Type B pancreatic cell (in vitro differentiated cells): Measurements from ENCODE around the gene IL17RA. TPM values are rescaled to one million over a fixed set of nuclear protein-coding genes. Genes with fewer than 3 reads are reported as not detected.

ENCODE experiments used
- DNase-seq: peaks from one replicate; pipeline ENCODE4 v3.0.0; 2021; ENCODE audit warnings: mixed read lengths; ENCODE audit not compliant: unreplicated experiment; ENCODE audit errors: extremely low spot score
- H3K27ac Mint-ChIP-seq: 2 replicates; pipeline ENCODE4 v1.8.0; 2021; ENCODE audit warnings: mild to moderate bottlenecking, mixed read lengths
- H3K27me3 Mint-ChIP-seq: 2 replicates; pipeline ENCODE4 v1.8.0; 2021; ENCODE audit warnings: mixed read lengths
- H3K36me3 Mint-ChIP-seq: 2 replicates; pipeline ENCODE4 v1.8.0; 2021; ENCODE audit warnings: mixed read lengths
- H3K4me1 Mint-ChIP-seq: one replicate; pipeline ENCODE4 v1.8.0; 2021; ENCODE audit warnings: mixed read lengths; ENCODE audit not compliant: unreplicated experiment
- H3K4me3 Mint-ChIP-seq: 2 replicates; pipeline ENCODE4 v1.8.0; 2021; ENCODE audit warnings: mild to moderate bottlenecking, mixed read lengths
- H3K9me3 Mint-ChIP-seq: 2 replicates; pipeline ENCODE4 v1.8.0; 2021; ENCODE audit warnings: mixed read lengths
- total RNA-seq: library from RNA; stranded (reverse); gene quantifications from 2 replicates; pipeline ENCODE4 v1.2.1, GENCODE V29; 2021; ENCODE audit warnings: low replicate concordance
- TF ChIP-seq, protein P1 (sequence below): fragments of 200-600 bp; sonication (generic); conservative IDR thresholded peaks from 2 replicates; pipeline ENCODE4 v1.5.0; 2021; ENCODE audit warnings: antibody characterized with exemption, mild to moderate bottlenecking

Gene IL17RA
- total RNA-seq, 1 donor from 2014 or later, result 8.0 TPM

DNA sequence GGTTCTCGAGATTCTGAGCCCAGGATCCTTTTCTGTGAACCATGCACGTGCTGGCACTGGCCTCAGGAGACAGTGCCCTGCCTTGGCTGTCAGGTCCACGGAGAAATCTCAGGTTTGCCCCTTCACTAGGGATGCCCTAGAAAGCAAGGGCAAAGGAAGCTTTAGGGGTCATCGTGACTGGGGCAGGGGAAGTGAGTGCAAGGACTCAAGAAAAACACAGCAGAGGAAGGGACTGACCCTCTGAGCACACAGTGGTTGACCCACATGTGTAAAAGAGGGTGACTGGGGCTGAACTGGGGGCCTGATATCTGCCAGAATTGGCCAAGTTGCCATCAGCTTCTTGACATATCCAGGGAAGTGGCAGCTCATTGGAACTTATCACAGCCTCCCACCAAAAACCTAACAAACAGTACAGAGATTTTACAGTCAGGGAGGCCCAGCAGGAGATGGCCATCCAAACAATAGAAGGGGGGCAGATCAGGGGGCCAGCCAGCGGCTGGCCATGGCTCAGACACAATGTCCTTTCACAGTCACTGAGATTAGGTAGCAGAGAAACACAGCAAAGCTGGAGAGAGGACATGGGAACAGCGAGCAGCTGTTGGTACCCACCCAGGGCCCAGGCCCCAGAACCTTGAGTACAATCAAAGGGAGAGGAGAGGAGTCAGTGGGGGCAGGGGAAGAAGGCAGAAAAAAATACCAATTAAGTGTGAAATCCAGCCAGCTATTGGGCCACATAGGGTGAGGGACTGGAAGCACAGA is 32.0 kb downstream of the IL17RA start:
- Mint-ChIP-seq H3K36me3 (no peaks in the 10 kb centered on the region), H3K4me3 (peak overlapping the region; percentile 40), H3K9me3 (no peaks in the 10 kb centered on the region), H3K4me1 (no peaks in the 10 kb centered on the region), H3K27ac (no peak overlapping the region), H3K27me3 (peaks cover 36% of the 10 kb centered on the region)
- no peak for DNase-seq
- TF ChIP-seq, protein P1, sequence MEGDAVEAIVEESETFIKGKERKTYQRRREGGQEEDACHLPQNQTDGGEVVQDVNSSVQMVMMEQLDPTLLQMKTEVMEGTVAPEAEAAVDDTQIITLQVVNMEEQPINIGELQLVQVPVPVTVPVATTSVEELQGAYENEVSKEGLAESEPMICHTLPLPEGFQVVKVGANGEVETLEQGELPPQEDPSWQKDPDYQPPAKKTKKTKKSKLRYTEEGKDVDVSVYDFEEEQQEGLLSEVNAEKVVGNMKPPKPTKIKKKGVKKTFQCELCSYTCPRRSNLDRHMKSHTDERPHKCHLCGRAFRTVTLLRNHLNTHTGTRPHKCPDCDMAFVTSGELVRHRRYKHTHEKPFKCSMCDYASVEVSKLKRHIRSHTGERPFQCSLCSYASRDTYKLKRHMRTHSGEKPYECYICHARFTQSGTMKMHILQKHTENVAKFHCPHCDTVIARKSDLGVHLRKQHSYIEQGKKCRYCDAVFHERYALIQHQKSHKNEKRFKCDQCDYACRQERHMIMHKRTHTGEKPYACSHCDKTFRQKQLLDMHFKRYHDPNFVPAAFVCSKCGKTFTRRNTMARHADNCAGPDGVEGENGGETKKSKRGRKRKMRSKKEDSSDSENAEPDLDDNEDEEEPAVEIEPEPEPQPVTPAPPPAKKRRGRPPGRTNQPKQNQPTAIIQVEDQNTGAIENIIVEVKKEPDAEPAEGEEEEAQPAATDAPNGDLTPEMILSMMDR, result no peak

DNA sequence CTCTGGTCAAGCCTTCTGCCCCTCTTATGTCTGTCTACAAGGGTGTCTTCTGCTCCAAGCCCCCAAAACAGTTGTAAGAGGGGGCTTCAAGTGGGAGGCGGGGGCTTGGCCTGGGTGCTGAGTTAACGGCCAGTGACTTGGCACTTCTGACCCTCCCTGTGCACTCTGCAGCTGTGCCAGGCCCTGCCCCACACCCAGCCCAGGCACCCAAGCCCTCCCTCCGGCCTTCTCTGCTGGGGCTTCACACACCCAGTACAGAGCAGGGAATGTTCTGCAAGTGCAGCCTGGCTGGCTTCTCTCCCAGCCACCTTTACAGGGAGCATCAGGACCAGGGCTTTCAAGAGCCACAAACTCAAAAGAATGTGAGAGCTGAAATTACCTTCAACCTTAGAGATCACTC is 32.6 kb downstream of the IL17RA start:
- H3K9me3 Mint-ChIP-seq, result no peaks in the 10 kb centered on the region
- no peak overlapping the region for H3K27ac Mint-ChIP-seq
- peak overlapping the region; percentile 52 for H3K4me3 Mint-ChIP-seq
- no peaks in the 10 kb centered on the region for H3K4me1 Mint-ChIP-seq
- no peaks in the 10 kb centered on the region for H3K36me3 Mint-ChIP-seq
- no peak for DNase-seq
- peaks cover 43% of the 10 kb centered on the region for H3K27me3 Mint-ChIP-seq
- TF ChIP-seq, protein P1, result no peak

DNA sequence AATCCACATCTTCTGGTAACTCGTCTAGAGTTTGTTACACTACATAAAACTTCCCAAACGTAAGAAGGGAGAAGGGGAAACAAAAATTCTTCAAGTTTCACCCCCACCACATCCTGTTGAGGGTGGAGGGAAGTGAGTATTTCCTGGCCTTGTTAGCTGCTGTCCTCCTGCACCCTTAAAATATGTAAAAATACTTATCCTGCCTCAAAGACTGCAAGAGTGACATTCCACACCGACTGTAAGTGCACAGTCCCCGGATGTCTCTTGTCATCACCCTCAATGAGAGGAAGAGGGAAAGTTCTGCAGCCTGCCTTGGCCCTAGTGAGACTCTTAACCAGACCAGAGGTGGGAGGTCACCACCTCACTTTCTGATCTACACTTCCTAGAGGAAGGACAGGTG is 33.1 kb downstream of the IL17RA start:
- TF ChIP-seq, protein P1, result no peak
- Mint-ChIP-seq H3K9me3 (no peaks in the 10 kb centered on the region), H3K27ac (no peak overlapping the region), H3K4me3 (peak overlapping the region; percentile 78), H3K4me1 (no peaks in the 10 kb centered on the region), H3K27me3 (peaks cover 46% of the 10 kb centered on the region), H3K36me3 (no peaks in the 10 kb centered on the region)
- no peak for DNase-seq

- Mint-ChIP-seq H3K27ac (no peak overlapping the region), H3K36me3 (no peaks in the 10 kb centered on the region), H3K4me1 (no peaks in the 10 kb centered on the region), H3K27me3 (peaks cover 46% of the 10 kb centered on the region), H3K4me3 (peak overlapping the region; percentile 78), H3K9me3 (no peaks in the 10 kb centered on the region)
- TF ChIP-seq, protein P1, result no peak
- DNase-seq, result no peak
Measured at GRCh38 chr22:17118342-17118741, 33.5 kb downstream of the IL17RA start.

DNA sequence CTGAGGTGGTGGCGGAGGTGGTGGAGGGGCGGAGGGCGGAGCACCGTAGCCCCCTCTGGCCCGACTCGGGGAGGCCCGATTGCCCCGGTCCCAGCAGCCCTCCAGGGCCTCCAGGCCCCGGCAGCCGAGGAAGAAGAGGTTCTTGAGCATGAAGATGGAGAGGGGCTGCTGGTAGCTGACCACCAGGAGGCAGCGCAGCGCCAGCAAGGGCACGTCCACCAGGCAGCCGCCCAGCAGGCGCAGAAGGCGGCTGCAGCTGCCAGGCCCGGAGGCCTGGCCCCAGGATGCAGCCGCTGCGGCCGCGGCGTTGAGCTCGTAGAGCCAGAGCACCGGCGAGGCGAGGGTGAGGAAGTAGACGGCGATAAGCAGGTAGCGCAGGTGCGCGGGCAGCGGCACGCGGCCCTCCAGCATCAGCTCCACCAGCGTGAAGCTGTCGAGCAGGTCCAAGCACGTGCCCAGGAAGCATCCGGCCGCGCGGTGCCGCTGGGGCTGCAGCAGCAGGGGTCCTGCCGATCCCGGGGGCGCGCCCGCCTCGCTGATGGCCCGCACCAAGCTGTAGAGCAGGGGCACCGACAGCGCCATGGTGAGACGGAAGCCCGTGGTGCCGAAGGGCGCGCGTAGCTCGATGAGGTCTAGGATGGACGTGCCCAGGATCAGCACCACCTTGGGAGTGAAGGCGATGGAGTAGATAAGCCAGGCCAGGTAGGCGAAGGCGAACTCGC is 34.8 kb downstream of the IL17RA start:
- DNase-seq, result no peak

More for the DNA sequence above, 34.8 kb downstream of the IL17RA start:
- H3K9me3 Mint-ChIP-seq, result no peaks in the 10 kb centered on the region
- peaks cover 47% of the 10 kb centered on the region for H3K27me3 Mint-ChIP-seq
- H3K36me3 Mint-ChIP-seq, result no peaks in the 10 kb centered on the region
- peak overlapping the region; percentile 39 for H3K4me3 Mint-ChIP-seq
- H3K27ac Mint-ChIP-seq, result no peak overlapping the region
- H3K4me1 Mint-ChIP-seq, result no peaks in the 10 kb centered on the region
- TF ChIP-seq, protein P1, result peak; percentile 67
